HG03045 (cell line): ENCODE measurements around the gene ENHO.
"Not testable (repeated sequence)": the region's sequence is repeated elsewhere in the genome, so short reads cannot be mapped to it uniquely, and the experiment has no call there.

Experiments
- ATAC-seq: cut with Tn5 transposase; IDR thresholded peaks from one replicate; pipeline ENCODE4 v1.9.1; 2021; ENCODE audit warnings: mild to moderate bottlenecking, moderate library complexity; ENCODE audit not compliant: unreplicated experiment

The ENHO gene

DNA sequence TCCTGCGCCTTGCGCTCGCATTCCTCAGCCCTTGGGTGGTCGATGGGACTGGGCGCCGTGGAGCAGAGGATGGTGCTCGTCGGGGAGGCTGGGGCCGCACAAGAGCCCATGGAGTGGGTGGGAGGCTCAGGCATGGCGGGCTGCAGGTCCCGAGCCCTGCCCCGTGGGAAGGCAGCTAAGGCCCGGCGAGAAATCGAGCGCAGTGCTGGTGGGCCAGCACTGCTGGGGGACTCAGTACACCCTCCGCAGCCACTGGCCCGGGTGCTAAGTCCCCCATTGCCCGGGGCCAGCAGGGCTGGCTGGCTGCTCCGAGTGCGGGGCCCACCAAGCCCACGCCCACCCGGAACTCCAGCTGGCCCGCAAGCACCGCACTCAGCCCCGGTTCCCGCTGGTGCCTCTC lies 40.0 kb downstream of the ENHO start:
- ATAC-seq: not testable (repeated sequence)

DNA sequence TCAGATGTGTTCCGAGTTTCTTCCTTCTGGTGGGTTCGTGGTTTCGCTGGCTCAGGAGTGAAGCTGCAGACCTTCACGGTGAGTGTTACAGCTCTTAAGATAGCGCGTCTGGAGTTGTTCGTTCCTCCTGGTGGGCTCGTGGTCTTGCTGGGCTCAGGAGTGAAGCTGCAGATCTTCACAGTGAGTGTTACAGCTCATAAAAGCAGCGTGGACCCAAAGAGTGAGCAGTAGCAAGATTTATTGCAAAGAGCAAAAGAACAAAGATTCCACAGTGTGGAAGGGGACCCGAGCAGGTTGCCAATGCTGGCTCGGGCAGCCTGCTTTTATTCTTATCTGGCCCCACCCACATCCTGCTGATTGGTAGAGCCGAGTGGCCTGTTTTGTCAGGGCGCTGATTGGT lies 41.2 kb downstream of the ENHO start:
- ATAC-seq: not testable (repeated sequence)

DNA sequence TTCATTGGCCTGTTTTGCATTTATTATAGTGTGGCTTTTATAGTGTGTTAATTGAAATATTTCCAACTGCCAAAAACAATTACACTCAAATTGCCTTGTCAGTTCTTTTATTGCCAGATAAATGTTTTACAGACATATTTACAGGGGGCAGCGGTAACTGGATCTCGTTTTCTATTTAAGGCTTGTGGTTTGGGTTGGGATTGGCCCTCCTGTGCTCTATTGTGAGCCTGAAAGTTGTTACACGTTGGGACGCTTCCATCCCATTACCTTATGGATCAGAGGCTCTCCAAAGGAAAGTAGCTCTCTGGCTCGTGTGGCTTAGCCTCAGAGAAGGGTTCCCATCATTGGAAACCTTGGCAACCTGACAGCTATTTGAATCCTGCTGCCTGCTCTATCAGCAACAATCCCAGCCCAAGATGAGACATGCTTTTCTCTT lies 43.3 kb downstream of the ENHO start:
- no peak for ATAC-seq

DNA sequence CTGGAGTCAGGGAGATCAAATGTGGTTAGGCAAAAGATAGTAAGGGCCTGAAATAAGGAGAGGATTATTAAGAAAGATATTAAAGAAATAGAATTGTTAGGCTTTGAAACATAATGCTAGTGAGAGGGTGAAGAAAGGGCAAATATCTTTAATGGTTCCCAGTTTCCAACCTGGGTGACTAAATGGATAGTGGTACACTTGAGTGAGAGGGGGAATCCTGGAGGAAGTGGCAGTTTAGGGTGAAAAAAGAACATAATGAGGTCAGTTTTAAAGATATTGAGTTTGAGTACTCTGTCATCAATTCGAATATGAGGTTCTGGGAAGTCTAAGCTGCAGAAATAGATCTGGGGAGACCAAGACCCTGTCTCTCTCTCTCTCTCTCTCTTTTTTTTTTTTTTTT lies 45.2 kb downstream of the ENHO start:
- ATAC-seq: no peak

DNA sequence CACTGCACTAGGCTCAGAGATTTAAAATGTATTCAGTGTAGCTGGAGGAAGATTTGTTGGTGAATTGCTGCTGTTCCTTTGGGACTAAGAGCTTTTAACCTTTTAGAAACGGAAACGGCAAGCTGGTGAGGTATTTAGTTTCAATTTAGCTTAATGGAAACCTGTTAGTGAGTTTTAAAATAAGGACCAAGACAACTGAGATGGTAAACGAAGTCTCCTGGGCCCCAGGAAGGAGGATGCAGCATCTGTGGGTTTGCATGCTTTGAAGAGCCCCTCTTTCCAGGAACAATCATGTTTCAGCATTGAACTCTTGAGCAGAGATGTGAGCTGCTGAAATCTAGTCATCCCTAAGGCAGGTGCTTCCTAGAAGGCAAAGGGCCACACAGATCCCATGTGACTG lies 47.7 kb downstream of the ENHO start:
- no peak for ATAC-seq
